Effector memory CD8-positive, alpha-beta T cell (primary cell): Measurements from ENCODE around the gene NFIB.

Experiments
- ATAC-seq: fragments of 150-1000 bp; cut with Tn5 transposase; replicated peaks from 2 replicates; pipeline ENCODE4 v1.10.0; 2021; ENCODE audit warnings: mild to moderate bottlenecking, moderate library complexity
- DNase-seq, 3 experiments: peaks; one replicate each; pipeline ENCODE4 v3.0.0; 2021
- H3K27ac Mint-ChIP-seq, 2 donors: one replicate each; pipeline ENCODE4 v1.8.0; 2022; ENCODE audit warnings: mild to moderate bottlenecking in 2 of 2, mixed read lengths in 2 of 2, moderate library complexity in 2 of 2
- H3K27me3 Mint-ChIP-seq, 2 donors: one replicate each; pipeline ENCODE4 v1.8.0; 2022; ENCODE audit warnings: mixed read lengths in 2 of 2
- H3K36me3 Mint-ChIP-seq: one replicate; pipeline ENCODE4 v1.8.0; 2022; ENCODE audit warnings: mild to moderate bottlenecking, moderate library complexity, mixed read lengths; ENCODE audit not compliant: insufficient read depth
- H3K4me1 Mint-ChIP-seq, 2 donors: one replicate each; pipeline ENCODE4 v1.8.0; 2022; ENCODE audit warnings: low read depth in 2 of 2, mixed read lengths in 2 of 2
- H3K4me3 Mint-ChIP-seq, 2 donors: one replicate each; pipeline ENCODE4 v1.8.0; 2022; ENCODE audit warnings: mild to moderate bottlenecking in 2 of 2, mixed read lengths in 2 of 2, moderate library complexity in 2 of 2
- H3K9me3 Mint-ChIP-seq, 2 donors: one replicate each; pipeline ENCODE4 v1.8.0; 2022; ENCODE audit warnings: mixed read lengths in 2 of 2

Gene NFIB

GRCh38 chr9:14340994-14341393, 27.1 kb upstream of the NFIB start:
- Mint-ChIP-seq H3K27me3 (peaks cover 10 to 28% of the 10 kb centered on the region in 2 donors), H3K4me3 (no peak overlapping the region), H3K9me3 (no peaks in the 10 kb centered on the region), H3K4me1 (peaks cover 0 to 6% of the 10 kb centered on the region in 2 donors), H3K36me3 (peaks cover 2% of the 10 kb centered on the region), H3K27ac (no peak overlapping the region)
- ATAC-seq (no peak), DNase-seq (no peak)

DNA sequence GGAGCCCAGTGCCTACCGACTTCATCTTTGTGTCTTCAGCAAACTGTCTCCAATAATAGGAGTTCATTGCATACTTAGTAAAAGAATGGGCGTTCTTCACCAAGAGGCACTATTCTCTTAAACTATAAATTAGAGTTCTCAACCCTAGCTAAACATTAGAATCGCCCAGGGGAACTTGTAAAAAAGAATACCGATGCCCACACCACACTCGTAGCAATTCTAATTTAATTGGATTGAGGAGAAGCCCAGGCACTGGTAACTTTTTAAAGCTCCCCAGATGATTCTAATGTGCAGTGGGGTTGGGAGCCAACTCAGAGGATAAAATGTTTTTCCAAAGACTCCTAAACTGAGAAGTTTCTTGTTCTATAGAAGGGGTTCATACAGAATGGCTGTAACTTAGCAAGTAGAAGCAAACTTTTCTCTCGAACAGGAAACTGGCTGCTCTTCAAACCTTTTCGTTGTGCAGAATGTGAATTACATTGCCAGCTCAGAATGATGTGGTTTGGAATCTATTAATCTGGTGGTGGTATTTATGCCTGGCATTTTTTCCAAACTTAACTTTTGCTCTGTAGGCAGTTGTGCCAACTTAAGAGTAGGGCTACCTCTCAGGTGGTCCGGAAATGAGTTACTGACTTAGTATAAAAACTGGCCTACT, 26.4 kb upstream of the NFIB start:
- Mint-ChIP-seq H3K27me3 (peaks cover 10 to 28% of the 10 kb centered on the region in 2 donors), H3K27ac (no peak overlapping the region)

GRCh38 chr9:14339746-14340145, 25.8 kb upstream of the NFIB start:
- DNase-seq (no peak), ATAC-seq (no peak)
- no peak overlapping the region for H3K27ac Mint-ChIP-seq
- H3K4me1 Mint-ChIP-seq, result no peaks in the 10 kb centered on the region
- H3K36me3 Mint-ChIP-seq, result no peaks in the 10 kb centered on the region
- peaks cover 10 to 31% of the 10 kb centered on the region in 2 donors for H3K27me3 Mint-ChIP-seq
- no peaks in the 10 kb centered on the region for H3K9me3 Mint-ChIP-seq
- no peak overlapping the region for H3K4me3 Mint-ChIP-seq

More for the DNA sequence above, 26.4 kb upstream of the NFIB start:
- no peak for ATAC-seq
- no peak overlapping the region for H3K4me3 Mint-ChIP-seq
- H3K9me3 Mint-ChIP-seq, result no peaks in the 10 kb centered on the region
- H3K36me3 Mint-ChIP-seq, result no peaks in the 10 kb centered on the region
- H3K4me1 Mint-ChIP-seq, result peaks cover 0 to 2% of the 10 kb centered on the region in 2 donors
- no peak for DNase-seq

- no peak overlapping the region for H3K27ac Mint-ChIP-seq
- DNase-seq (no peak), ATAC-seq (no peak)
- no peaks in the 10 kb centered on the region for H3K36me3 Mint-ChIP-seq
- no peak overlapping the region for H3K4me3 Mint-ChIP-seq
- H3K9me3 Mint-ChIP-seq, result no peaks in the 10 kb centered on the region
- H3K27me3 Mint-ChIP-seq, result peaks cover 26 to 37% of the 10 kb centered on the region in 2 donors
- no peaks in the 10 kb centered on the region for H3K4me1 Mint-ChIP-seq
Measured at GRCh38 chr9:14337615-14338014, 23.7 kb upstream of the NFIB start.

DNA sequence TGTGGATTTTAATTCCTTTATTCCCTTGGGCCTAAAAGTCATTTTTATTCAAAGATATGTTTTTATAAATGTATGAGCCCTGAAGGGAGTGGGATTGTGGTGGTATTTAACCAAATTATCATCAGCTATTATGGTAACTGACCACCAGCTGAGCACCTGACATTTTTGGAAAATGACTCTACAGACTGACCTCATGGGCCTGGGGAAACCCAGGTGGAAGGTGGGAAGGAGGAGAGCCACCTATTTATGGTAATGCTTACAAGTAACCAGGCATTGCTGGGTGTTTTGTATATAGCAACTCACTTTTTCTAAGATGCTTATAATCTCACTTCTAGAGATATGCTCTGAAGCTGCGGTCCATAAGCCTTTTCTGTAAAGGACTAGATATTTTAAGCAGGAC, 22.3 kb upstream of the NFIB start:
- Mint-ChIP-seq H3K27ac (no peak overlapping the region), H3K4me1 (no peaks in the 10 kb centered on the region), H3K9me3 (no peaks in the 10 kb centered on the region), H3K27me3 (peaks cover 34 to 42% of the 10 kb centered on the region in 2 donors), H3K36me3 (no peaks in the 10 kb centered on the region), H3K4me3 (no peak overlapping the region)
- no peak for ATAC-seq
- no peak for DNase-seq

DNA sequence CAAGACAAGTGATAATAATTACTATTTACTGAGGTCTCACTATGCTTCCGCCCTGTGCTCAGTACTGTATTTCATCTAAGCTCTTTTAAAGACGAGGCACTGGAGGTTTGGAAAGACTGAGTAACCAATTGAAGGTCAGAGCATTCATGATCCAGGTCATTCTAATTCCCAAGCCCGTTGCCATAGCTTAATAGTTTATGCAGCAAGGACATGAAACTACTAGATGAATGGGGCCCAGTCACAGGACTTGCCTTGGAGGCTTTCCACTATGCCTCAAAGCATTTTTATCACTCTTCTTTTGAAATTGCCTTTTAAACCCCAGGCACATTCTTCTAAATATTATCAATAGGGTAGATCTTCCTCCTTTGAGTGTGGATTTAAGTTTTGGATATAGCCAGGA, 17.2 kb upstream of the NFIB start:
- no peak for DNase-seq
- H3K4me1 Mint-ChIP-seq, result no peaks in the 10 kb centered on the region
- H3K4me3 Mint-ChIP-seq, result no peak overlapping the region
- ATAC-seq, result no peak
- no peaks in the 10 kb centered on the region for H3K9me3 Mint-ChIP-seq
- peaks cover 5% of the 10 kb centered on the region for H3K36me3 Mint-ChIP-seq
- H3K27me3 Mint-ChIP-seq, result peaks cover 14 to 29% of the 10 kb centered on the region in 2 donors
- H3K27ac Mint-ChIP-seq, result no peak overlapping the region

DNA sequence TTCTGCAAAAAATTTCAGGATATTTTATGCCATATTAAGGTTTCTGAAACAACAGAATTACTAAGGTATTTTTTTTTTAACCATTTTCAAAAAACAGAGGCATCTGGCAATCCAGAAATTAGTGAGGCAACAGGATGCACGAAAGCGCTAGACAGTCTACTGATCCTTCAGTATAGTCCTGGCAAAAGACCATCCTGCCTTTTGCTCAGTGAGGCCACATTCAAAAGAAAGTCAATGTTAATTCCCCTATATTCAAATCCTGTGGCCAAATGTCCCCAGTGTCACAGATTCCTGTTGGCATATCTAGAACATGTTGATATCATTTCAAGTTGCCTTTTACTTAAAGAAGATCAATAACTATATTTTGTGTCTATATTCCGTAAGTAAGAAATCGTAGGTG, 13.1 kb upstream of the NFIB start:
- H3K36me3 Mint-ChIP-seq, result peaks cover 7% of the 10 kb centered on the region
- no peak overlapping the region for H3K4me3 Mint-ChIP-seq
- H3K27me3 Mint-ChIP-seq, result peaks cover 0 to 7% of the 10 kb centered on the region in 2 donors
- DNase-seq, result no peak
- no peak overlapping the region for H3K27ac Mint-ChIP-seq
- no peak for ATAC-seq
- no peaks in the 10 kb centered on the region for H3K9me3 Mint-ChIP-seq
- H3K4me1 Mint-ChIP-seq, result peaks cover 6 to 7% of the 10 kb centered on the region in 2 donors

DNA sequence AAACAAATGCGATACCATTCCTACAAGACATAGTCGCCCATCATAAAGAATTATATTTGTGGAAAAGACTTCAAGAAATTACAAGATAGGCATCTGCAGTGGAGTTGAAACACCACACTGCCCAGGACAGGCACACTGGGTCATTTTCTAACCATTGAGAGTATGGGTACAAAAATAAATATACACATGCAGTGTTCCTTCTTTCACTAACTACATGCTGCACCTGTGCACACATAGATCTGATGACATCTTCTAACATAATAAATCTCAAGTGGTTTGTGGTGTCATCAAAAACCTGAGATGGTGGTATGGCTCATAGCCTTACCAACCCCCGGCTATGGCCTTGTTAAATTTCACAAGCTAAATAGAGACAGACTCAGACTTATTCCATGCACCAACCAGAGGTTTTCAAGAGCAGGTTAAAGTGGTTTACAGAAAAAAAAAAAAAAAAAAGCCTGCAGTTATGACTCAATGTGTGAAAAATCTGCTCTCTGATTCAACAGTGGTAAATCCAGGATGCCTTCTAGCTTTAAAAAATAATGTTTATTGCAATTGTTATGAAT, 12.4 kb upstream of the NFIB start:
- Mint-ChIP-seq H3K27ac (no peak overlapping the region), H3K9me3 (no peaks in the 10 kb centered on the region), H3K4me1 (peaks cover 9 to 13% of the 10 kb centered on the region in 2 donors), H3K27me3 (peaks cover 0 to 5% of the 10 kb centered on the region in 2 donors), H3K36me3 (peaks cover 7% of the 10 kb centered on the region), H3K4me3 (no peak overlapping the region)
- DNase-seq, result no peak
- ATAC-seq, result peak; percentile 41

DNA sequence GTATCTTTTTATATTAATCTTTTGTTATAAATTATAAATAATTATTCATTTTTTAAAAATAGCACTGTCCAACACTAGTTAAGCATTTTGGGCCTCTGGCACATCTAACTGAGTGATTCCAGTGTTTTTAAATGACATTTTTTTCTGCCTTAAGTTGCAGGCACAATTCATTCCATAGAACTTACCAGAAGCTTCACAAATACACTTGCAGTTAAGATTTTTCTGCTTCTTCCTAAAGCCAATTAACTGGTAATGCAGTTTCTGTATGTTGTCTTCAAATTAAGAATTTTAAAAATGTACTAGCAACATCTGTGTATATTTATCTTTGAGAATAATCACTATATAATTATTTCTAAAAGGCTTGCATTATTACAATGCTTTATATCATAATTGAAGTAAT, 11.2 kb upstream of the NFIB start:
- Mint-ChIP-seq H3K4me3 (no peak overlapping the region), H3K27ac (no peak overlapping the region), H3K27me3 (no peaks in the 10 kb centered on the region), H3K4me1 (peaks cover 9 to 13% of the 10 kb centered on the region in 2 donors), H3K9me3 (no peaks in the 10 kb centered on the region), H3K36me3 (peaks cover 7% of the 10 kb centered on the region)
- no peak for ATAC-seq
- DNase-seq, result no peak

DNA sequence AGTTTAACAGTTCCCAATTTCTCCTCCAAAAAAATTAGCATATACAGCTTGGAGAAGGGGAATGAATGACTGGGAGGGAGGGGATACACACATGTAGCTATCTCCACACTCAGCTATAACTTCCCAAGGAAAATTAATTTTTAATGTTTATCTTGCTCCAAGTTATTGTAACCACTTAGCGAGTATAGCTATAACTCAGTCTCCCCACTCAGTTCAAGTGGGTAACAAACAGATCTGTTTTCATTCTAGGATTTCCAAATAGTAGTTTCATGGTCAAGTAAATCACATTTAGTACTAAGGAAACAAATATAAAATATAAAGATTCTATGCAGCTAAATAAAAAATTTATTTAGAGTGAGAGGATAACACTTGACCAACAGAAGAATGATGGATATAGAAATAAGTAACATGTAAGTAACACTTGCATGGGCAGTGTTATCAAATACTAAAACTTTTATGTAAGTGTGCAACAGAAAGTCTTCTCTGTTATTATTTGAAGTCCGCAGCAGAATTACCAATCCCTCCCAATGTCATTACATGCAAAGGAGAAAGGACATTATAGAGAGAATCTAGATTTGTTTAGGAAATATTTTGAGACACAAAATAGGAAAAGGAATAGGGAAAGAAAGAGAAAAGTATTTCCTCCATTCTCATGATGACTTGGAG, 10.2 kb upstream of the NFIB start:
- Mint-ChIP-seq H3K36me3 (peaks cover 7% of the 10 kb centered on the region), H3K27me3 (no peaks in the 10 kb centered on the region), H3K4me1 (peaks cover 9 to 13% of the 10 kb centered on the region in 2 donors), H3K27ac (no peak overlapping the region), H3K9me3 (no peaks in the 10 kb centered on the region), H3K4me3 (no peak overlapping the region)
- ATAC-seq, result no peak
- DNase-seq, result no peak

GRCh38 chr9:14323083-14323971, 9.4 kb upstream of the NFIB start:
- peak overlapping the region; percentile 86 to 87 for H3K4me3 Mint-ChIP-seq
- peaks cover 9 to 13% of the 10 kb centered on the region in 2 donors for H3K4me1 Mint-ChIP-seq
- no peaks in the 10 kb centered on the region for H3K9me3 Mint-ChIP-seq
- H3K36me3 Mint-ChIP-seq, result peaks cover 7% of the 10 kb centered on the region
- ATAC-seq (no peak), DNase-seq (no peak)
- H3K27ac Mint-ChIP-seq, result peak overlapping the region; percentile 27 to 66
- no peaks in the 10 kb centered on the region for H3K27me3 Mint-ChIP-seq

DNA sequence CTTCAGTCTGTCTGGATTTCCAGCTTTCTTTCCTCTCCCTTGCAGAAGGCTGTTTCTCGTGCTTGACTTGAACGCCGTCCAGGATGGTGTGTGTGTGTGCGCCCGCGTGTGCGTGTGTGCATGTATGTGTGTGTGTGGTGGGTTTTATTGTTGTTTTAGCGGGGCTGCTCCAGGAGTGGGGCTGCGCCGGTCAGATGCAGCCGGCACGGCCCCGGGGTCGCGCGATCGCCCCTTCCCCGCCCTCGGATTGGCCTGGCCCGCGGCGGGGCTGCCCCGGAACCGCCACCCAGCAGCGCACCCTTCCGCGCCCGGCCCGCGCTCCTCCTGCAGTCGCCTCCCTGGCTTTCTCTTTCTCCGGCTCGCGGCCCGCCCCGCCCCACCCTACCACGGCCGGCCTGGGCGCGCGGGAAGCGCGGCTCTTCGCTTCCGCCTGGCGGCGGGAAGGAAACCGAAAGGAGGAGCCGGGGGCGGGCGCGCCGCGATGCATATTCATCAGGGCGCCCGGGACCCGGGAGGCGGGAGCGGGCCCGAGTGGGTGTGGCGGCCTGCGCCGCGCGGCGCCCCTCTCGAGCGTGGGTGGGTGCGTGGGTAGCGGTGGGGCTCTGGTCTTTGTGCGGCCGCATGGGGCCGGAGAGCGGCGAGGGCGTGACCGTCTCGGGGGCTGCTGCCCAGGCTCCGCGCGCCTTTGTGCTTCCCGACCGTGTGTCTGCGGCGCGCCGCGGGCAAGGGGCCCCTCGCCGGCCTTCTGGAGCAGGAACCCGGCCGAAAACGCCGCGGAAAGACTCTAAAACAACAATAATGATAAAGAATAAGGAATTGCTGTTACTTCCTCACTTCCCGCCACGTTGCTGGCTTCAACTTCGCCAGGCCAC, 8.5 kb upstream of the NFIB start:
- Mint-ChIP-seq H3K27me3 (peaks cover 0 to 2% of the 10 kb centered on the region in 2 donors), H3K9me3 (no peaks in the 10 kb centered on the region), H3K4me3 (peak overlapping the region; percentile 86 to 87), H3K36me3 (peaks cover 7% of the 10 kb centered on the region), H3K4me1 (peaks cover 12 to 13% of the 10 kb centered on the region in 2 donors), H3K27ac (peak overlapping the region; percentile 66 to 87)
- DNase-seq, result peak; percentile 52 to 59 (median 53)
- ATAC-seq, result peak; percentile 84
